Erythroblast (primary cell): ENCODE results near the gene CNOT1.

Experiments
- GATA1 ChIP-seq: IDR thresholded peaks from 2 replicates; pipeline ENCODE4 v1.6.1; 2011; ENCODE audit warnings: low read depth, mild to moderate bottlenecking, control low read depth, low read length, moderate library complexity
- POLR2A ChIP-seq: IDR thresholded peaks from 2 replicates; pipeline ENCODE4 v1.6.1; 2011; ENCODE audit warnings: mild to moderate bottlenecking, low read length

DNA sequence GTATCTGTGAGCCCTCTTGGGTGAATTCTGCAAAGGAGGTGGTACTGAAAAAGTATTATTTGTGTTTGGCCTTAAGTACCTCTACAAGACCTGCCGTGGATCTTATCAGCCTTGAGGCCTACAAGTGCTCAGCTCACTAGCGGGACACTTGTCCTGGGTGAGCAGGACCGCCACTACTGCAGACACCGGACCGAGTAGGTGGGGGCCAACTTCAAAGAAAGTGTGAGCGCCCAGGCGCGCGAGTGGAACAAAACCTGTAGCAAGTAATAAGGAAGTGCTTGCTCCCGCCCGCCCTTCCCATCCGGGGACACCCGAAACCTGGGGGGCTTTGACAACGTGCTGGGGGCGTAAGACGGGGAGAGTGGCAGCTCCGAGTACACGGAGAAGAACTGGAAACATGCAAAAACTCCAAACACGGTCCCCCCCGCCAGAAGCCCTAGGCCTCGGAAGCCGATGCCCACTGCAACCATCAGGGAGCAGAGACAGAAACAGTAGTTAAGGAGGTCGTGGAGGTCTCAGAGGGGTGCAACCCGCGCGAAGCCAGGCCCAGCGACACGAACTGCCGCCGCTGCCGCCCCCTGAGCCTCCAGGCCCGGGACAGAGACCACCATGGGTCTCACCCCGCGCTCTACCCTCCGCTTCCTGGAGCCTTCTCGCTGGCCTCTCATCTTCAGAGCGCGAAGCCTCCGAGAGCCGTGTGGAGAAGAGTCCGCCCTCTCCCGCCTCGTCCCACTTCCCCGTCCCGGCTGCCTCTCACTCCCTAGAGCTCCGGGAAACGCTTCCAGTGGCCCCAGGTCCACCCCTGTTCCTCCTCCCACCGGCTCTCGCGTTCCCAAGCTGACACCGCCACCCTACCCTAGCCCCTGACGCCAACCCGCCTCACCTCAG, 537 bp downstream of the CNOT1 start:
- TF ChIP-seq POLR2A (no peak), GATA1 (no peak)
